Trophoblast cell (in vitro differentiated cells and primary cell): ENCODE measurements around the gene FERMT1.

Source experiments
- DNase-seq, 2 donors: peaks; one replicate each; pipeline ENCODE4 v3.0.0-alpha.2; 2016
- H2AFZ ChIP-seq: 2 replicates; pipeline ENCODE4 v1.6.1; 2013; ENCODE audit warnings: low read length, moderate library complexity, mild to moderate bottlenecking; ENCODE audit not compliant: insufficient read depth, poor library complexity
- H2AK5ac ChIP-seq: 2 replicates; pipeline ENCODE4 v1.6.1; 2013; ENCODE audit warnings: mild to moderate bottlenecking, low read length
- H2BK120ac ChIP-seq: 2 replicates; pipeline ENCODE4 v1.6.1; 2013; ENCODE audit warnings: low read length, mild to moderate bottlenecking, moderate library complexity; ENCODE audit not compliant: insufficient read depth, poor library complexity
- H2BK12ac ChIP-seq: 2 replicates; pipeline ENCODE4 v1.6.1; 2013; ENCODE audit warnings: mild to moderate bottlenecking, low read length, moderate library complexity
- H2BK5ac ChIP-seq: 2 replicates; pipeline ENCODE4 v1.6.1; 2013; ENCODE audit warnings: low read length, low read depth, moderate library complexity, mild to moderate bottlenecking; ENCODE audit not compliant: poor library complexity
- H3K14ac ChIP-seq: 2 replicates; pipeline ENCODE4 v1.6.1; 2013; ENCODE audit warnings: mild to moderate bottlenecking, low read length
- H3K18ac ChIP-seq: 2 replicates; pipeline ENCODE4 v1.6.1; 2013; ENCODE audit warnings: mild to moderate bottlenecking, low read length
- H3K23ac ChIP-seq: 2 replicates; pipeline ENCODE4 v1.6.1; 2013; ENCODE audit warnings: low read length
- H3K27ac ChIP-seq: 2 replicates; pipeline ENCODE4 v1.5.1; 2013; ENCODE audit warnings: low read depth, mild to moderate bottlenecking, inconsistent platforms, low read length, moderate library complexity
- H3K27me3 ChIP-seq: 2 replicates; pipeline ENCODE4 v1.6.1; 2013; ENCODE audit warnings: inconsistent platforms, mild to moderate bottlenecking, low read length, moderate library complexity; ENCODE audit not compliant: insufficient read depth
- H3K36me3 ChIP-seq, 2 experiments: 1 replicate in 1 of 2; 2 replicates in 1 of 2; pipeline ENCODE4 v1.6.1; 2013; ENCODE audit warnings: low read length in 2 of 2, mild to moderate bottlenecking in 2 of 2, moderate library complexity in 1 of 2; ENCODE audit not compliant: insufficient read depth in 2 of 2, control insufficient read depth in 1 of 2
- H3K4ac ChIP-seq: 2 replicates; pipeline ENCODE4 v1.6.1; 2013; ENCODE audit warnings: low read depth, mild to moderate bottlenecking, low read length, moderate library complexity
- H3K4me1 ChIP-seq, 2 experiments: 1 replicate in 1 of 2; 2 replicates in 1 of 2; pipeline ENCODE4 v1.6.1; 2013; ENCODE audit warnings: low read length in 2 of 2, mild to moderate bottlenecking in 2 of 2, moderate library complexity in 1 of 2; ENCODE audit not compliant: insufficient read depth in 2 of 2, control insufficient read depth in 1 of 2
- H3K4me2 ChIP-seq: 2 replicates; pipeline ENCODE4 v1.6.1; 2013; ENCODE audit warnings: inconsistent platforms, mild to moderate bottlenecking, low read length, moderate library complexity
- H3K4me3 ChIP-seq: 2 replicates; pipeline ENCODE4 v1.5.1; 2013; ENCODE audit warnings: mild to moderate bottlenecking, low read depth, low read length, inconsistent platforms
- H3K79me1 ChIP-seq: one replicate; pipeline ENCODE4 v1.6.1; 2013; ENCODE audit warnings: low read length
- H3K79me2 ChIP-seq: 2 replicates; pipeline ENCODE4 v1.6.1; 2013; ENCODE audit warnings: low read length, mild to moderate bottlenecking; ENCODE audit not compliant: control insufficient read depth, insufficient read depth, poor library complexity
- H3K9ac ChIP-seq: 2 replicates; pipeline ENCODE4 v1.6.1; 2013; ENCODE audit warnings: mild to moderate bottlenecking, low read length
- H3K9me3 ChIP-seq: 2 replicates; pipeline ENCODE4 v1.6.1; 2013; ENCODE audit warnings: low read depth, mild to moderate bottlenecking, control low read depth, inconsistent platforms, low read length; ENCODE audit not compliant: insufficient read depth
- H4K12ac ChIP-seq: 2 replicates; pipeline ENCODE4 v1.6.1; 2013; ENCODE audit warnings: low read depth, mild to moderate bottlenecking, low read length, moderate library complexity
- H4K8ac ChIP-seq: 2 replicates; pipeline ENCODE4 v1.6.1; 2013; ENCODE audit warnings: low read depth, mild to moderate bottlenecking, low read length, moderate library complexity
- H4K91ac ChIP-seq: one replicate; pipeline ENCODE4 v1.6.1; 2013; ENCODE audit warnings: low read depth, mild to moderate bottlenecking, low read length, moderate library complexity
- WGBS: extraction: QIAGEN DNeasy Blood & Tissue Kit; methylation state at CpG from one replicate; pipeline ENCODE4 v1.1.7; 2013; ENCODE audit warnings: missing lambda C conversion rate; ENCODE audit not compliant: insufficient read length, insufficient coverage; ENCODE audit errors: extremely low coverage; 5-methylcytosine and 5-hydroxymethylcytosine counted together

The FERMT1 gene

GRCh38 chr20:6164421-6165341 is 41.9 kb upstream of the FERMT1 start:
- H3K4me1 ChIP-seq, result no peaks in the 10 kb centered on the region
- H2BK12ac ChIP-seq, result no peak overlapping the region
- H3K36me3 ChIP-seq, result no peaks in the 10 kb centered on the region
- no peak overlapping the region for H4K12ac ChIP-seq
- no peak overlapping the region for H3K4me2 ChIP-seq
- H2AK5ac ChIP-seq, result no peak overlapping the region
- no peaks in the 10 kb centered on the region for H3K9me3 ChIP-seq
- no peak overlapping the region for H4K8ac ChIP-seq
- H3K27ac ChIP-seq, result no peak overlapping the region
- H3K14ac ChIP-seq, result no peak overlapping the region
- no peak overlapping the region for H3K4me3 ChIP-seq
- H3K27me3 ChIP-seq, result no peaks in the 10 kb centered on the region
- H2AFZ ChIP-seq, result no peak overlapping the region
- no peak overlapping the region for H3K23ac ChIP-seq
- no CpG with 5 or more reads among the region's 10 CpGs for WGBS
- H2BK120ac ChIP-seq, result no peak overlapping the region
- no peak overlapping the region for H3K9ac ChIP-seq
- no peaks in the 10 kb centered on the region for H3K79me2 ChIP-seq
- no peak overlapping the region for H3K4ac ChIP-seq
- H3K18ac ChIP-seq, result no peak overlapping the region
- H2BK5ac ChIP-seq, result no peak overlapping the region
- H4K91ac ChIP-seq, result no peak overlapping the region
- H3K79me1 ChIP-seq, result no peaks in the 10 kb centered on the region
- peak in 1 of 2 donors; percentile 22 for DNase-seq

DNA sequence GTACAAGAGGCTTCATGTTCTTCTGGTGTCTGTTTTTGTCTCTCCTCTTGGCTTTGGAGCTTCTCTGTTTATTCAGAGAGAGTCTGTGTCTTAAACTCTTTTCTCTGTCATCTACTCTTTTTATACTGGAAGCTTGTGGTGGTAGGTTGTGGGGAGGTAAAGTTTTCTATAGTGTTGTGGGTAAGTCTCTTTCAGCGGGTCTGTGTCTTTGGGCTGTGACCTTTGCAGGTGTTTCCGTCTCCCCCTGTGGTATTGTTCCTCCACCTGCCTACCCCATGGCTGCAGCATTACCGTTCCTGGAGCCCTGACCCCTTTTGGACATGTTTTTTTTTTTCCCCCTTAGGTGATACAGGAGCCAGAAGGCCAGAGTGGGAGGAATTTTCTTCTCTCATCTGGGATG is 37.9 kb upstream of the FERMT1 start:
- H3K4me1 ChIP-seq, result no peaks in the 10 kb centered on the region
- no peak overlapping the region for H3K4me3 ChIP-seq
- H2BK5ac ChIP-seq, result no peak overlapping the region
- no peak overlapping the region for H3K9ac ChIP-seq
- no peak overlapping the region for H3K27ac ChIP-seq
- H4K12ac ChIP-seq, result no peak overlapping the region
- WGBS, result no CpG with 5 or more reads among the region's 3 CpGs
- no peak overlapping the region for H2BK12ac ChIP-seq
- no peak overlapping the region for H4K91ac ChIP-seq
- no peaks in the 10 kb centered on the region for H3K79me2 ChIP-seq
- H4K8ac ChIP-seq, result no peak overlapping the region
- H3K9me3 ChIP-seq, result no peaks in the 10 kb centered on the region
- no peak overlapping the region for H3K14ac ChIP-seq
- H3K4ac ChIP-seq, result no peak overlapping the region
- no peak overlapping the region for H3K18ac ChIP-seq
- no peak overlapping the region for H2AK5ac ChIP-seq
- DNase-seq, result no peak
- H3K79me1 ChIP-seq, result no peaks in the 10 kb centered on the region
- H2AFZ ChIP-seq, result no peak overlapping the region
- H3K23ac ChIP-seq, result no peak overlapping the region
- no peaks in the 10 kb centered on the region for H3K27me3 ChIP-seq
- no peaks in the 10 kb centered on the region for H3K36me3 ChIP-seq
- no peak overlapping the region for H3K4me2 ChIP-seq
- H2BK120ac ChIP-seq, result no peak overlapping the region

GRCh38 chr20:6157345-6157744 is 34.5 kb upstream of the FERMT1 start:
- no peak overlapping the region for H3K27ac ChIP-seq
- no peak overlapping the region for H4K12ac ChIP-seq
- no peak overlapping the region for H3K4me3 ChIP-seq
- no peaks in the 10 kb centered on the region for H3K27me3 ChIP-seq
- no peaks in the 10 kb centered on the region for H3K9me3 ChIP-seq
- no peaks in the 10 kb centered on the region for H3K79me1 ChIP-seq
- H3K18ac ChIP-seq, result no peak overlapping the region
- no peak overlapping the region for H3K4me2 ChIP-seq
- no peak overlapping the region for H4K8ac ChIP-seq
- H2BK5ac ChIP-seq, result no peak overlapping the region
- no peak overlapping the region for H3K9ac ChIP-seq
- H3K14ac ChIP-seq, result no peak overlapping the region
- no peaks in the 10 kb centered on the region for H3K36me3 ChIP-seq
- no peak overlapping the region for H3K23ac ChIP-seq
- H2BK120ac ChIP-seq, result no peak overlapping the region
- no peak overlapping the region for H2BK12ac ChIP-seq
- no peak overlapping the region for H3K4ac ChIP-seq
- no peak overlapping the region for H4K91ac ChIP-seq
- H2AK5ac ChIP-seq, result no peak overlapping the region
- H3K79me2 ChIP-seq, result no peaks in the 10 kb centered on the region
- no peak overlapping the region for H2AFZ ChIP-seq
- no peaks in the 10 kb centered on the region for H3K4me1 ChIP-seq
- no peak for DNase-seq
- no CpG with 5 or more reads among the region's 2 CpGs for WGBS

GRCh38 chr20:6152777-6153176 is 29.9 kb upstream of the FERMT1 start:
- DNase-seq, result no peak
- no peak overlapping the region for H4K12ac ChIP-seq
- no peak overlapping the region for H4K91ac ChIP-seq
- no peak overlapping the region for H3K27ac ChIP-seq
- no peak overlapping the region for H4K8ac ChIP-seq
- H2BK120ac ChIP-seq, result no peak overlapping the region
- H3K4ac ChIP-seq, result no peak overlapping the region
- H3K79me2 ChIP-seq, result no peaks in the 10 kb centered on the region
- no peak overlapping the region for H3K4me3 ChIP-seq
- no peak overlapping the region for H2BK12ac ChIP-seq
- H3K9ac ChIP-seq, result no peak overlapping the region
- H3K4me2 ChIP-seq, result no peak overlapping the region
- WGBS, result no CpG with 5 or more reads among the region's 2 CpGs
- H3K23ac ChIP-seq, result peak overlapping the region; percentile 75
- H3K4me1 ChIP-seq, result no peaks in the 10 kb centered on the region
- no peak overlapping the region for H2BK5ac ChIP-seq
- H2AK5ac ChIP-seq, result no peak overlapping the region
- H3K14ac ChIP-seq, result no peak overlapping the region
- H3K36me3 ChIP-seq, result no peaks in the 10 kb centered on the region
- H3K79me1 ChIP-seq, result no peaks in the 10 kb centered on the region
- no peak overlapping the region for H2AFZ ChIP-seq
- H3K9me3 ChIP-seq, result peaks cover 4% of the 10 kb centered on the region
- H3K18ac ChIP-seq, result no peak overlapping the region
- no peaks in the 10 kb centered on the region for H3K27me3 ChIP-seq
